Fibroblast of lung (primary cell): ENCODE results near the gene CYP4Z1.
"Not testable (repeated sequence)": the region's sequence is repeated elsewhere in the genome, so short reads cannot be mapped to it uniquely, and the experiment has no call there.

Experiments
- CTCF ChIP-seq, 2 donors: IDR thresholded peaks in 1 of 2; conservative IDR thresholded peaks in 1 of 2; 1 replicate in 1 of 2; 2 replicates in 1 of 2; pipeline ENCODE4 v1.5.1; 2011 to 2012; ENCODE audit warnings: low read length in 2 of 2, control low read depth in 1 of 2, inconsistent platforms in 1 of 2, low read depth in 1 of 2, mild to moderate bottlenecking in 1 of 2
- EZH2 ChIP-seq: IDR thresholded peaks from 2 replicates; pipeline ENCODE4 v1.5.1; 2012; ENCODE audit warnings: low read length, control low read depth, mild to moderate bottlenecking; ENCODE audit errors: missing control alignments

GRCh38 chr1:47109482-47109881 is 42.5 kb downstream of the CYP4Z1 start:
- TF ChIP-seq EZH2; CTCF (conservative IDR thresholded peaks at IDR 0.05 in 1 of 2, IDR thresholded peaks at IDR 0.05 in 1 of 2; ENCODE audit: low read depth in 1 of 2, low read length in 2 of 2): not testable (repeated sequence)
